Measurements from ENCODE around the gene IL4.

IL4 gene

GRCh38 chr5:132669966-132670882, 3.6 kb upstream of the IL4 start (continued):
- TF ChIP-seq ZNF324 (tag by site-specific recombination; IDR thresholded peaks at IDR 0.05) (no peak), ZNF560 (tag by site-specific recombination; IDR thresholded peaks at IDR 0.05; ENCODE audit: borderline replicate concordance) (no peak)
- TF ChIP-seq, protein P1, sequence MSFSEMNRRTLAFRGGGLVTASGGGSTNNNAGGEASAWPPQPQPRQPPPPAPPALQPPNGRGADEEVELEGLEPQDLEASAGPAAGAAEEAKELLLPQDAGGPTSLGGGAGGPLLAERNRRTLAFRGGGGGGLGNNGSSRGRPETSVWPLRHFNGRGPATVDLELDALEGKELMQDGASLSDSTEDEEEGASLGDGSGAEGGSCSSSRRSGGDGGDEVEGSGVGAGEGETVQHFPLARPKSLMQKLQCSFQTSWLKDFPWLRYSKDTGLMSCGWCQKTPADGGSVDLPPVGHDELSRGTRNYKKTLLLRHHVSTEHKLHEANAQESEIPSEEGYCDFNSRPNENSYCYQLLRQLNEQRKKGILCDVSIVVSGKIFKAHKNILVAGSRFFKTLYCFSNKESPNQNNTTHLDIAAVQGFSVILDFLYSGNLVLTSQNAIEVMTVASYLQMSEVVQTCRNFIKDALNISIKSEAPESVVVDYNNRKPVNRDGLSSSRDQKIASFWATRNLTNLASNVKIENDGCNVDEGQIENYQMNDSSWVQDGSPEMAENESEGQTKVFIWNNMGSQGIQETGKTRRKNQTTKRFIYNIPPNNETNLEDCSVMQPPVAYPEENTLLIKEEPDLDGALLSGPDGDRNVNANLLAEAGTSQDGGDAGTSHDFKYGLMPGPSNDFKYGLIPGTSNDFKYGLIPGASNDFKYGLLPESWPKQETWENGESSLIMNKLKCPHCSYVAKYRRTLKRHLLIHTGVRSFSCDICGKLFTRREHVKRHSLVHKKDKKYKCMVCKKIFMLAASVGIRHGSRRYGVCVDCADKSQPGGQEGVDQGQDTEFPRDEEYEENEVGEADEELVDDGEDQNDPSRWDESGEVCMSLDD (tag by site-specific recombination; IDR thresholded peaks at IDR 0.05), result no peak
- TF ChIP-seq, protein P2, sequence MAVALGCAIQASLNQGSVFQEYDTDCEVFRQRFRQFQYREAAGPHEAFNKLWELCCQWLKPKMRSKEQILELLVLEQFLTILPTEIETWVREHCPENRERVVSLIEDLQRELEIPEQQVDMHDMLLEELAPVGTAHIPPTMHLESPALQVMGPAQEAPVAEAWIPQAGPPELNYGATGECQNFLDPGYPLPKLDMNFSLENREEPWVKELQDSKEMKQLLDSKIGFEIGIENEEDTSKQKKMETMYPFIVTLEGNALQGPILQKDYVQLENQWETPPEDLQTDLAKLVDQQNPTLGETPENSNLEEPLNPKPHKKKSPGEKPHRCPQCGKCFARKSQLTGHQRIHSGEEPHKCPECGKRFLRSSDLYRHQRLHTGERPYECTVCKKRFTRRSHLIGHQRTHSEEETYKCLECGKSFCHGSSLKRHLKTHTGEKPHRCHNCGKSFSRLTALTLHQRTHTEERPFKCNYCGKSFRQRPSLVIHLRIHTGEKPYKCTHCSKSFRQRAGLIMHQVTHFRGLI (tag by site-specific recombination; IDR thresholded peaks at IDR 0.05), result no peak

GRCh38 chr5:132671000-132671399, 2.8 kb upstream of the IL4 start:
- Histone ChIP-seq H3K36me3 (ENCODE audit: control insufficient read depth in 2 of 2, insufficient read depth in 1 of 2, low read length in 2 of 2) (no peaks in the 10 kb centered on the region), H3K4me1 (ENCODE audit: control insufficient read depth, insufficient read depth, low read length) (no peaks in the 10 kb centered on the region), H3K27ac (ENCODE audit: extremely low read depth, low read depth, low read length) (no peak overlapping the region), H3K9me3 (ENCODE audit: control insufficient read depth, insufficient read depth, low read depth, low read length) (no peaks in the 10 kb centered on the region), H3K4me3 (ENCODE audit: low read depth, low read length) (no peak overlapping the region)
- ChIA-PET POLR2A (no interaction called here), CTCF (no interaction called here)
- TF ChIP-seq OVOL3 (tag by site-specific recombination; IDR thresholded peaks at IDR 0.05), result no peak
- TF ChIP-seq ZNF146 (tag by site-specific recombination; IDR thresholded peaks at IDR 0.05), result peak; percentile 83

DNA sequence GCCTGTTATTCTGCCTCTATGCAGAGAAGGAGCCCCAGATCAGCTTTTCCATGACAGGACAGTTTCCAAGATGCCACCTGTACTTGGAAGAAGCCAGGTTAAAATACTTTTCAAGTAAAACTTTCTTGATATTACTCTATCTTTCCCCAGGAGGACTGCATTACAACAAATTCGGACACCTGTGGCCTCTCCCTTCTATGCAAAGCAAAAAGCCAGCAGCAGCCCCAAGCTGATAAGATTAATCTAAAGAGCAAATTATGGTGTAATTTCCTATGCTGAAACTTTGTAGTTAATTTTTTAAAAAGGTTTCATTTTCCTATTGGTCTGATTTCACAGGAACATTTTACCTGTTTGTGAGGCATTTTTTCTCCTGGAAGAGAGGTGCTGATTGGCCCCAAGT, 301 bp upstream of the IL4 start:
- ChIA-PET CTCF (interaction anchor here (0.8 to 1.6 kb wide), 2 partner anchors 147 to 167 kb away, joined by 3 to 4 read pairs; no protein-coding TSS in a partner anchor), POLR2A (no interaction called here)
- Histone ChIP-seq H3K9me3 (ENCODE audit: control insufficient read depth, insufficient read depth, low read depth, low read length) (no peaks in the 10 kb centered on the region), H3K4me3 (ENCODE audit: low read depth, low read length) (no peak overlapping the region), H3K27ac (ENCODE audit: extremely low read depth, low read depth, low read length) (no peak overlapping the region), H3K4me1 (ENCODE audit: control insufficient read depth, insufficient read depth, low read length) (no peaks in the 10 kb centered on the region), H3K36me3 (ENCODE audit: control insufficient read depth in 2 of 2, insufficient read depth in 1 of 2, low read length in 2 of 2) (no peaks in the 10 kb centered on the region)
- TF ChIP-seq SCRT2 (tag by site-specific recombination; IDR thresholded peaks at IDR 0.05), result peak; percentile 57; the same call in 1 of the 2 replicates
- no peak for TF ChIP-seq HOXA7 (CRISPR knock-in tag; IDR thresholded peaks at IDR 0.05; ENCODE audit: borderline replicate concordance)

DNA sequence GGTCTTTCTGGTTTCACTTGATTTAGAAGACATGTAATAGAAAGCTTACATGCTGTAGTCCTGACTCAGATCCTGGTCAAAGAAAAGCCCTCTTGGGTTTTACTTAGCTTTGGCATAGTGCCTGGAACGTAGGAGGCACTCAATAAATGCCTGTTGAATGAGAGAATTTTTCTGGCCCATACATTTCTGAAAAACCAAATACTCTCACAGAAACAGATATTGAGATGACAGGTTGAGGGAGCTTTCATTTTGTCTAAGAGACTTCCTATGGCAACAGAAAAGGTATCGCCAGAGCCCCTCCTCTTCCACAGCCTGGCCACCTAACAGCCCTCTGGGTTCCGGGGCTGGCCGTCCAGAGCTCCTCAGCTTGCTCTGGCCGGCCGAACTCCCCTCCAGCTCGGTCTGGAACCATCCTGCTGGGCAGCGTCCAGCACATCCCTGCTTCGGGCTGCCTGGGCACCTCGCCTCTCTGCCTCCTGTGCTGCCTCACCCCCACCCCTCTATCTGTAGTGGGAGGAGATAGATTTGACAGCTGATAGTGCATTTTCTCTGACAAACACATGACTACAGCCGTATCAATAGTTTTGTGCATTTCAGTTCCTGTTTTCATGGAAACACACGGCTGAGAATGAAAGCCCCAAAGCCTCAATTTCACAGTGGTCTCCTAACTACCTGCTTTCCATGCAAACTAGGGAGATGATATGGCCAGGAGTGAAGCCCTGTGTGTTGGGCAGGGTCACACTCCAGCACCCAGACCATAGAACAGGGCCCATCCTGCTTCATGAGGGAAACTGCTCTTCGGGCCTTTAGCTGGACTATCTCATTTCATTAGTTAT, 1.1 kb downstream of the IL4 start:
- Histone ChIP-seq H3K36me3 (ENCODE audit: control insufficient read depth in 2 of 2, insufficient read depth in 1 of 2, low read length in 2 of 2) (no peaks in the 10 kb centered on the region), H3K9me3 (ENCODE audit: control insufficient read depth, insufficient read depth, low read depth, low read length) (no peaks in the 10 kb centered on the region), H3K4me1 (ENCODE audit: control insufficient read depth, insufficient read depth, low read length) (no peaks in the 10 kb centered on the region), H3K4me3 (ENCODE audit: low read depth, low read length) (no peak overlapping the region), H3K27ac (ENCODE audit: extremely low read depth, low read depth, low read length) (no peak overlapping the region)
- TF ChIP-seq, protein P3, sequence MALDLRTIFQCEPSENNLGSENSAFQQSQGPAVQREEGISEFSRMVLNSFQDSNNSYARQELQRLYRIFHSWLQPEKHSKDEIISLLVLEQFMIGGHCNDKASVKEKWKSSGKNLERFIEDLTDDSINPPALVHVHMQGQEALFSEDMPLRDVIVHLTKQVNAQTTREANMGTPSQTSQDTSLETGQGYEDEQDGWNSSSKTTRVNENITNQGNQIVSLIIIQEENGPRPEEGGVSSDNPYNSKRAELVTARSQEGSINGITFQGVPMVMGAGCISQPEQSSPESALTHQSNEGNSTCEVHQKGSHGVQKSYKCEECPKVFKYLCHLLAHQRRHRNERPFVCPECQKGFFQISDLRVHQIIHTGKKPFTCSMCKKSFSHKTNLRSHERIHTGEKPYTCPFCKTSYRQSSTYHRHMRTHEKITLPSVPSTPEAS (tag by site-specific recombination; IDR thresholded peaks at IDR 0.05), result no peak
- TF ChIP-seq KLF1 (tag by site-specific recombination; IDR thresholded peaks at IDR 0.05) (no peak), ZNF335 (tag by site-specific recombination; conservative IDR thresholded peaks at IDR 0.05) (peak; percentile 52), ZFHX2 (tag by site-specific recombination; conservative IDR thresholded peaks at IDR 0.05) (0 out of 2 replicates have a peak, but pooled peaks have one; percentile 7), ZNF654 (tag by site-specific recombination; IDR thresholded peaks at IDR 0.05; ENCODE audit: low read depth) (no peak), ZNF292 (tag by site-specific recombination; IDR thresholded peaks at IDR 0.05; ENCODE audit: borderline replicate concordance, low read depth) (no peak), ZNF660 (tag by site-specific recombination; IDR thresholded peaks at IDR 0.05) (no peak), SCRT2 (tag by site-specific recombination; IDR thresholded peaks at IDR 0.05) (peak; percentile 51; the same call in 1 of the 2 replicates), ZNF558 (tag by site-specific recombination; IDR thresholded peaks at IDR 0.05) (no peak)
- TF ChIP-seq, protein P4, sequence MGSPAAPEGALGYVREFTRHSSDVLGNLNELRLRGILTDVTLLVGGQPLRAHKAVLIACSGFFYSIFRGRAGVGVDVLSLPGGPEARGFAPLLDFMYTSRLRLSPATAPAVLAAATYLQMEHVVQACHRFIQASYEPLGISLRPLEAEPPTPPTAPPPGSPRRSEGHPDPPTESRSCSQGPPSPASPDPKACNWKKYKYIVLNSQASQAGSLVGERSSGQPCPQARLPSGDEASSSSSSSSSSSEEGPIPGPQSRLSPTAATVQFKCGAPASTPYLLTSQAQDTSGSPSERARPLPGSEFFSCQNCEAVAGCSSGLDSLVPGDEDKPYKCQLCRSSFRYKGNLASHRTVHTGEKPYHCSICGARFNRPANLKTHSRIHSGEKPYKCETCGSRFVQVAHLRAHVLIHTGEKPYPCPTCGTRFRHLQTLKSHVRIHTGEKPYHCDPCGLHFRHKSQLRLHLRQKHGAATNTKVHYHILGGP (tag by site-specific recombination; IDR thresholded peaks at IDR 0.05), result no peak
- ChIA-PET POLR2A (no interaction called here), CTCF (interaction anchor here (0.8 to 1.6 kb wide), 2 partner anchors 148 to 169 kb away, joined by 3 to 4 read pairs; no protein-coding TSS in a partner anchor)
